DMS79 treated with DMSO at 0.1 percent for 48 hours (cell line): ENCODE data around the gene IRF7.

ENCODE experiments used
- DNase-seq: peaks from one replicate; lab custom pipeline; 2025; lab: John Stamatoyannopoulos, UW

Gene IRF7

DNA sequence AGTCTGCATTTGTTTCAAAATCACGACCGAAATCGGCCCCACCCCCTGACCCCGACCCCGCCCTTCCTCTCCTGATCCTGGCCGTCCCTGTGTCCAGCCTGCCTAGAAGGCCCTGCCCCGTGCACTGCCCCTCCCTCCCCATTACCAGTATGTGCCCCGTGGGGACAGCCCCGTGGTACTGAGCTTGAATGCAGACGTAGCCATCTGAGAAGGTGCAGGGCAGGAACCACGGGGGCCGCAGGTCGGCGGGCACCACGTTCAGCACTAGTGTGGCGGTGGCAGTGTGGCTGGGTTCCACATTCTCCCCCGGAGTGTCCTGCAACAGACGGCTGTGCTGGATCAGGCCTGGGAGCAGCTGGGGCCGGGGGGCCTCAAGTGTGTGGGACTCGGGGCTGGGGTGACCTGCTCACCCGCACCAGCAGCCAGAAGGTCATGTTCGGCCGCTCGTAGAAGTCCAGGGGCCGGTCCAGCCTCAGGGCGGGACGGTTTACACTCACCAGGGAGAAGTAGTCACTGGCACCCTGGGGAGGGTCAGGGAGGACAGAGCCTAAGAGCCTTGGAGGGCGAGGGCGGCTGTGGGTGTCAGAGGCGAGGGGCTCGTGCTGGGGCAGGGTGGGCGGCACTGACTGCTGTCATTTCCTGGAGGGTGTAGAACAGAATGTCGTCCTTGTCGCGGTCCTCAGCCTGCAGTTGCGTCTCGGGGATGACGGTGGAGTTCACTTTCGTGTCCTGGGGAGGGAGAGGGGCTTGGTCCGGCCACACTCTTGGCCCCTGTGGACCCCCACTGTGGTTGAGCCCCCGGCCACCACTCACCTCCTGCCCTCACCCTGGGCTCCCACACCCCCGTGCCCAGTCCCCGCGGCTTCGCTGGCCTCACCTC lies 5.4 kb upstream of the IRF7 start:
- no peak for DNase-seq

DNA sequence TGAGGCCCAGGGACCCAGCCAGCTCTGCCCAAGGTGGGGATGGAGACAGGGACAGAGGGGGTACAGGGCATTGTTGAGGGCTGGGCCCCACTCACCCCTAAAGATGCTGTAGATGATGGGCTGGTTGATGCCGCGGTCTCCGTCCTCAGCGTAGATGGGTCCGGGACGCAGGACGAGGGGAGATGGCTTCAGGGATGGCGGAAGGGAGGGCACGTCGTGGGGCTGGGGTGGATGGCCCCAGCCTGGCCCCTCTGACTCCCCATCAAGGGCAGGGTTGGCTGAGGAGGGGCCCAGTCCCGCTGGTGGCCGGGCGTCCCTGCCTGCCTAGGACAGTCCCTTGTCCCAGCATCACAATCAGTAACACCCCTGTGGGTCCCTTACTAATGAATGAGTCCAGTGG lies 4.5 kb upstream of the IRF7 start:
- DNase-seq = no peak

DNA sequence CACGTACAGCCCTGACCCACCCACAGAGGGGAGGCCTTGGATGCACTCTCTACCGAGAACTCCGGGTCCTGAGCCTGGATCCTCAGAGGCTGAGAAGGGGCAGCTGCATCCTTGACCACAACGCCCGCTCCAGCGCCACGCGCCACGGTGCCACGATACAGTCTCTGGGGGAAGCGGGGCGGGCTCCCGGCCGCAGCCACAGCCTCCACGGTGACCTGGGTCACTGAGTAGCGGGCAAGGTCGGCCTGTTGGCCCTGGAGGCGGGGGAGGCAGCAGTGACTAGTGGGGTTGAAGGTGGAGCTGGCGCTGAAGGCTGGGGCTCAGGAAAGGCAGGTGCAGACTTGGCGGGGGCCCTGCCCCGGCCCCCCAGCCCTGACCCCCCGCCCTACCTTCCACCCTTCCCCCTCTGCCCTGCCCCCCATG lies 3.9 kb upstream of the IRF7 start:
- DNase-seq = no peak

DNA sequence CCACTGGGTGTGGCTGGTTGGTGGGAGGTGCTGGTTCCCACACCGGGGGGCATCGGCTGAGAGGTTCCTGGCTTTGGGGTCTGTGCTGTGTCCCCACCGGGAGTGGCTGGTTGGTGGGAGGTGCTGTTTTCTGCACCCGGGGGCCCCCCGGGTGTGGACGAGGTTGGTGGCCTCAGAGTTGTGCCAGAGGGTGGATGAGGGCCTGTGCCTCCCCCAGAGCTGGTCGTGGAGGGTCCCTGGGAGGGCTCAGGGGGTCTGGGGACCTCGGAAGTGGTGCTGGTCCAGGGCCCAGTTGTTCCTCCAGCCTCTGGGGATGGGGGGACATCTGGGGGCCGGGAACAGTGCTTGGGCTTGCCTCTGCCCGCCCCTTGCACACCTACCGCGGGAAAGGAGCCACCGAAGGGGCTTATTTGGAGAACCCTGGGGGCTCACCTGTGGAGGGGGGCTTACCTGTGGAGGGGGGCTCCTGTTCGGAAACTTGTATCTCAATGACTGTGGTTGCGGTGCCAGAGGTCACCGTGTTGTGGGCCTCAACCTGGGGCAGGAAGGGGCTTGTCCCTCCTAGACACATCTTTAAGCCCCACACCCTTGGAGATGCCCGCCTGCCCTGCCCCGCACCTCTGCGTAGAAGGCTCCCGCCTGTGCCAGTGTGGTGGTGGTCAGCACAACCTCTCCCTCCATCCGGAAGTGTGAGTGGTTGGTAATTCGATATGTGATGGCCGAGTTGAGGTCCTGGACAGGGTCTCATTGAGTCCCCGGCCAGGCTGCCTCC lies 3.3 kb upstream of the IRF7 start:
- no peak for DNase-seq

DNA sequence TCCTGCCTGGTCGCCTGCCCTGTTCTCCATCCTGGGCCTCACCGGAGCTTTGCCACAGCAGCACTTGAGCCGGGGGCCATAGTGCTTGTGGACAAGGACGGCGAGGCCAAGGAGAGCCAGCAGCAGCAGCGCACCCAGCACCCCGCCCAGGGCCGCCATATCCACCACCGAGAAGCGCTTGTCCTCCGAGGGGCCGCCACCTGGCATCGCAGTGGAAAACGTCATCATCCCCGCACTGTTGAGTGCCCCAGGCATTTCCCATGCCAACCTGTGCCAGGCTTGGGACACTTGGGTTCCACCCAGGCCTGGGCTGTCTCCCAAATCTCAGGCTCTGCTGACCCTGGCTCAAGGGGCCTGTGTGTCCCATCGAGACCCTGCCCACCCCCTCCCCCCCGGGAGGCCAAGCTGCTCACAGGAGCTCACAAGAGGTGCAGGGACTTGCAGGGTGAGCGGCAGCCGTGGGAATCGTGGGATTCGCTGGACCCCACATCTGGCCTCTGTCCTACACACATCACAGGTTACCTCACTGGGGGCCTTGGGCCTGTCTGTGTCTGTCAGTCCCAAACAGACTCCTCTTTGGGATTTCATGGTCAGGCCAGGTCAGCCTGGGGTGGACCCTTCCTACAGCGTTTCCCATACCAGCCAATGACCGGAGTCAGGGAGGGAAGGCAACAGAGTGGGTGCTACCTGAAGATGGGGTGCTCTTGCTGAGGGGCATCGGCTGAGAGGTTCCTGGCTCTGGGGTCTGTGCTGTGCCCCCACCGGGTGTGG lies 2.3 kb upstream of the IRF7 start:
- no peak for DNase-seq

DNA sequence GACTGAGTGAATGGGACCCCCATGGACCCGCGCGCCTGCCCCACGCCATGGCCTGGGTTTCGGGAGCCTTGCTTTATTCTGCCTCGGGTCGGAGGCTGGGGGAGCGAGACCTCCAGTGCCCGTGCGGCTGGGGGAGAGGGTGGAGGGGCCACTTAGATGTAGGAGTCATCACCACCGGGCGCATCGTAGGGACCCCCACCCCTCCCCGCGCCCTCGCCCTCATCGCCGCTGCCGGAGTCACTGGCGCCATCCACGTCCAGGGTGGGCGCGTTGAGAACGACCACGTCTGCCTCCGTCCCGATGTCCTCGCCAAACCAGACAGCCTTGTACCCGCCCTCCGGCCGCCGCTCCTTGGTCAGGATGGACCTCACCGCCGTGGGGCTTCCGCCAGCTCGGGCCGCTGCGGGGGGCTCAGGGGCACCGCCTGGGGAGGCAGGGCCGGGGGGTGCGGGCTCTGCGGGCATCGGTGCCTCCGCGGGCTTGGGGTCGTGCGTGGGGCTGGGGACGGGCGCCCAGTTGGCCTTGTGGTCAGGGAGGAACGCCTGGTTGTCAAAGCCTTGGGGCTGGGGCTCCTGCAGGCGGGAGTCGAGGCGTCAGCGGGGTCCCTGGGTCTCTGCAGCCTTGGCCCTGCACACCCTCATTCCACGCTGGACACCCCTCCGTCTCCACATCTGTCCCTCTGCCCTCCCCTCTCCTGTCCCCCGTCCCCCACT lies 1.6 kb upstream of the IRF7 start:
- DNase-seq = no peak

DNA sequence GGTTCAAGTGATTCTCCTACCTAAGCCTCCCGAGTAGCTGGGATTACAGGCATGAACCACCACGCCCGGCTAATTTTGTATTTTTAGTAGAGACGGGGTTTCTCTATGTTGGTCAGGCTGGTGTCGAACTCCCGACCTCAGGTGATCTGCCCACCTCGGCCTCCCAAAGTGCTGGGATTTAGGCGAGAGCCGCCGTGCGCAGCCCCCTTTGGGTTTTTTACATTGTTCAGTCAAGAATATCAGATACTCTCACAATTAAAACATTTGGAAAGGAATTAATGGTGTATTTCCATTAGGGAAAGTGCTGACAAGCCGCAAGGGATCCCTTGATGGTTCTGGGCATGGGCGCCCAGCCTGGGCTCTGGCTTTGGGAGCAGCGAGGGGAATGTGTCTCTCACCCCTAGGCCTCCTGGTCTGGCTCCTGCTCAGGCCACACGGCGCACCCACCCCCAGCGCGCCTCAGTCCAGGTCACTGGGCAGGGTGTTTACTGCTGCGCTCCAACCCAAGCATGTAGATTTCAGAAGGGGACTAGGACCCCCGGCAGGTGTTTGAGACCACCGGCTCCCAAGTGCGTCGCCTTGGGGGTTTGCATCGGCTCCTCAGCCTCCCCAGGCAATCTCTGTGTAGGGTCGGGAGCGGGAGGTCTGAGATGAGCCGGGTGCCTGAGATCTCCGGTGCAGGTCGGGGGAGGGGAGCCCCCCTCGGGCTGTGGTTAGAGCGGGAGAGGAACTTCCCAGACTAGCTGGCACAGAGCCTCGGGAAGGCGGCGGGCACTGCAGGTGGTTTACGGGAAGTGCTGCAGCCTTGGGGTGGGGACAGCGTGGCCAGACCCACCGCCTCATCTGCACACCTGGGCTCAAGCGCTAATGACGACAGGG lies 809 bp upstream of the IRF7 start:
- DNase-seq = no peak

DNA sequence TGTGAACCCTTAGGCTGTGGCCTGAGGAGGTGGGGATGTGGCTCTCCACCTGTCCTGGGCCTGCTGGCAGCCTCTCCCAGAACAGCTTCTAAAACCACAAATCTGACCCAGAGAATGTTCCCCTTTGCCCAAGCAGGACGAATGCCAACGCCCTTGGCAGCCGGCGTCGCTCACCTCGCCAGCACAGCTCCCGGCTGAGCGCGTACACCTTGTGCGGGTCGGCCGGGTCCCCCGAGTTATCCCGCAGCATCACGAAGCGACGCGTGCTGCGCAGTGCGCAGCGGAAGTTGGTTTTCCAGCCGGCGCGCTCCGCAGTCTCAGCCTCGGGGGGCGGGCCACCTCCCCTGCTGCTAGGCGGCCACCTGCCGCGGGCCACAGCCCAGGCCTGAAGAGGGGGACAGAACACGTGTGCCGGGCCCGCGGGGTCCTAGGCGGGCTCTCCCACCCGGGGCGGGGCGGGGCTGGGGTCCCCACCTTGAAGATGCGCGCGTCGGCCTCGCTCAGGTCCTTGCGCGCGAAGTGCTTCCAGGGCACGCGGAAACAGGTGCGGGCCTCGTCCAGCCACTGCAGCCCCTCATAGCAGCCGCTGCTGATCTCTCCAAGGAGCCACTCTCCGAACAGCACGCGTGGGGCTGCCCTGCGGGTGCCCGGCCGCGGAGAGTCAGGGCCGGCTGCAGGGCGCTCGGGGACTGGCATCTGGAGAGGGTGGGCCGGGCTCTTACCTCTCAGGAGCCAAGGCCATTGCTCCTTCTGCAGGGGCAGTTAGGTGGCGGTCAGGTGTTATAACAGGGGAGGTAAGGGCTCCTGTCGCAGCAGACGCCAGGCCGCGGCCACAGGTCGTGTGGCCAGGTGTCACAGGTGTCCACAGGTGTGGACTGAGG lies 887 bp downstream of the IRF7 start:
- no peak for DNase-seq

DNA sequence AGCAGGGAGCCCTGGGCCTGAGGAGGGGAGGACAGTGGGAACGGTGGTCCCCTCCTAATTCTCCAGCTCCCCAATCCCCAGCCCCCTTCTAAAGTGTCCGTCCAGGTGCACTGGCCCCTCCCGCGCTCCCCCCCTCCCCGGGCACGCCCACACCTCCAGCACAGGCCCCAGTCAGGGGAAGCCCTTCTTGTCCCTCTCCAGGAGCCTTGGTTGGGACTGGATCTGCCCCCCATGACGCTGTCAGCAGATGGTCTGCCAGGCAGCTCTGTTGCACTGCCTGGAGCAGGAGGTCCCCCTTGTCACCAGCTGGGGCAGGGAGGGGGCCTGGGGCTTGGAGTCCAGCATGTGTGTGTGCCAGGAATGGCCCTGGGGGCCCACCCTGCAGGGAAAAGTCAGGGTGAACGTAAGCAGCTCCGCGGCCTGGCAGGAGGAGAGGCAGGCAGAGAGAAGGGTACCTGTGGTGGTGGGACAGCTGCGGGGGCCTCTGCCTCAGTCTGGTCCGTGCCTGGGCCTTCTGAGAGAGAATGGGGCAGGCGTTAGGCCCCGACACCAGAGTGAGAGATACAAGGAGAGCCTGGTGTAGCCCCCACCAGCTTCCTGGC lies 1.6 kb downstream of the IRF7 start:
- no peak for DNase-seq

DNA sequence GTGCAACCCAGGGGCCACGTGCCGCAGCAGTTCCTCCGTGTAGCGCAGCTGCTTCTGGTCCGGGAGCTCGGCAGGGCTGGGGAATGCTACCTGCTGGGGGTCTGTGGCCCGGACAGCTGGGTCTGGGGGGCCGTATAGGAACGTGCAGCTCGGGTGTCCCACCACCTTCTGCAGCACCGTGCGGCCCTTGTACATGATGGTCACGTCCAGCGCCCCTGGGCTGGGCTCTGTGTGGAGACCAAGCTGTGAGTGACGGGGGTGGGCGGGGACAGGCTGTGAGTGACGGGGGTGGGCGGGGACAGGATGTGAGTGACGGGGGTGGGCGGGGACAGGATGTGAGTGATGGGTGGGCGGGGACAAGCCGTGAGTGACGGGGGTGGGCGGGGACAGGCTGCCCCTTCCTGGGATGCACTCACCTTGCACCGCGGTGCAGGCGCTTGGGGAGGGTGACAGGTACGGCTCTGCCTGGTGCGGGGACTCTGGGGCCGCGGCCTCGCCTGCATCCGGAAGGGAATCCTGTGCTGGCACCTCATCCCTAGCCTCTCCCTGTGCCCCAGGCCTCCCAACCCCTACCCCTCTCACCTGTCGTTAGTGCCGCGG lies 2.3 kb downstream of the IRF7 start:
- DNase-seq = no peak

DNA sequence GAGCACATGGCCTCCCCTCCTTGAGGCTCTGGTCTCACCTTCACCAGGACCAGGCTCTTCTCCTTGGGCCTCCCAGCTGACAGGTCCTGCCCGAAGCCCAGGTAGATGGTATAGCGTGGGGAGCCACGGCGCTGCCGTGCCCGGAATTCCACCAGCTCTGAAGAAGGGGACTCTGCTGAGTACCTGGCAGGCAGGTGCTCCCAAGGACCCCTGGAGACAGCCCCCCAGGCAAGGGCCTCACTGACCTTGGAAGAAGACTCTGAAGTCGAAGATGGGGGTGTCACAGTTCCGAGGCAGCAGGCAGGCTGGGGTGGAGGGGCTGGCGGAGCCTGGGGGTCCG lies 2.8 kb downstream of the IRF7 start:
- no peak for DNase-seq

DNA sequence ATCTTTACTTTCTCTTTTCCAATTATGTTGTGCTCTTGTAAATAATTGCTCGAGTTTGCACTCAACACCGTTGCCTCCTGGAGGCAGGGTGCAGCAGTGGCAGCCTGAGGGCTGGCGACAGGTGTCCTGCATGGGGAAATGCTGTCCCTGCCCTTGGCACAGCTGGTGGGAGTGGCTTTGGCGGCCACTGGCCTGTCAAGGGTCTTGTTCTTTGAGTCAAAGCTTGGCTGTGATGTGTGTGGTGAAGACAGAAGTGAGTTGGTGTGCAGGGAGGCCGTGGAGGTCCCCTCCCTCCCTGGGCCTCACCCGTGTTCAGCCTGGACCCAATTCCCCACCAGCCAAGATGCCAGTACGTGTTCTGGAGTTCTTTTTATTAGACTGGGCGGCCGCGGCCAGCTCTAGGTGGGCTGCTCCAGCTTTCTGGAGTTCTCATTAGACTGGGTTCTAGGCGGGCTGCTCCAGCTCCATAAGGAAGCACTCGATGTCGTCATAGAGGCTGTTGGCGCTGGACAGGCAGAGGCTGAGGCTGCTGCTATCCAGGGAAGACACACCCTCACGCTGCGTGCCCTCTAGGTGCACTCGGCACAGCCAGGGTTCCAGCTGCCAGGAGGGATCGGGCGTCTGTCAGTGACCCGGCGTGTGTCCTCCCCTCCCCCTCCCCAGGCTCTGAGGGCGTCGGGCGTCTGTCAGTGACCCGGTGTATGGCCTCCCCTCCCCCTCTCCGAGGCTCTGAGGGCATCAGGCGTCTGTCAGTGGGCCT lies 3.4 kb downstream of the IRF7 start:
- no peak for DNase-seq

DNA sequence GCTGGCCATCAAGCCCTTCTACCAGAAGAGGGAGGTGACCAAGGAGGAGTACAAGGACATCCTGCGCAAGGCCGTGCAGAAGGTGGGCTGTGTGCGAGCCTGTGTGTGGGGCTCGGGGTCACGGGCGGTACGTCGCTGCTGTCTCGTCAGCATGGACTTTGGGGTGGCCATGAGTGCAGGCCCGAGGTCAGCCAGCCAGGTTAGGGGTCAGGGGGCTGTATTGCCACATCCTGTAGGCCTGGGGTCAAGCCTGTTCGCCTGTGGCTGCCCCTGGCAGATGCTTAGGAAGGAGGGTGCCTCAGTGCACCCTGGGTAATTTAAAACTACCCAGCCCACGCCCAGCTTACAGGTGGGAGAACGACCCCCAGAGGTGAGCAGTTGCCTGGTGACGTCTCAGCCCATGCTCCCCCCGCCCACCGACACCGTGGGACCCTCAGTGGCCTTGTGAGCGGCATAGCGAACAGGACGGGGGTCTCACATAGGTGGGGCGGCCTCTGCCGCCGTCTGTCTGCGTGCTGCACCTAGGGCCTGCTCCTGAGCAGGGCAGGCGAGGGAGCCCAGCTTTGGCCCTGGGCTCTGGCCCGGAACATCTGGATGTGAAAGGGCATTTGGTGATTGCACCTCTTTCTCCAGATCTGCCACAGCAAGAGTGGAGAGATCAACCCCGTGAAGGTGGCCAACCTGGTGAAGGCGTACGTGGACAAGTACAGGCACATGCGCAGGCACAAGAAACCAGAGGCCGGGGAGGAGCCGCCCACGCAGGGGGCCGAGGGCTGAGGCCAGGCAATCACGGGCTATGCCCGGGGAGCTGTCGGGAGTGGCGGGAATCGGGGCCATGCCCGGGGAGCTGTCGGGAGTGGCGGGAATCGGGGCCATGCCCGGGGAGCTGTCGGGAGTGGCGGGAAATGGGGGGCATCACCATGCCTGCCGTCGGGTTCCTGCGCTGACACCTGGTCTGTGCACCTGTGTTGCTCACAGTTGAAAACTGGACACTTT lies 4.5 kb downstream of the IRF7 start:
- no peak for DNase-seq

DNA sequence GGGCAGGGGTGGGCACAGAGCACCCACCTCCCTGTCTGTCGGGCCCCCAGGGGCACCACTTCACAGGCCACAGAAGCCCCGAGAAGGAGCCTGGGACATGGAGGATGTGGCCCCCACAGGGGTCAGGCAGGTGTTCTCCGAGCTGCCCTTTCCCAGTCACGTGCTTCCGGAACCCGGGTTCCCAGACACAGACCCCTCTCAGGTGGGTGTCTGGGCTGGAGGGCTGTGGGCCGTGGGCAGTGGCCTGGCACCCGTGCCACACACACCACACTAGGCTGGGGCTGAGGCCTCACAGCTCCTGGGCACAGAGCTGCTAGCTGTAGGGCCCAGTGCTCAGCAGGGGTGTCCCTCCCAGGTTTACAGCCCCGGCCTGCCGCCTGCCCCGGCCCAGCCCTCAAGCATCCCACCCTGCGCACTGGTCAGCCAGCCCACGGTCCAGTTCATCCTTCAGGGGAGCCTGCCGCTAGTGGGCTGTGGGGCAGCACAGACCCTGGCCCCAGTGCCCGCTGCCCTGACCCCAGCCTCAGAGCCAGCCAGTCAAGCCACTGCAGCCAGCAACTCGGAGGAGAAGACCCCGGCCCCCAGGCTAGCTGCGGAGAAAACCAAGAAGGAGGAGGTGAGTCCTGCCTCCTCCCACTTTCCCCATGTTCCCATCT lies 5.5 kb downstream of the IRF7 start:
- no peak for DNase-seq

DNA sequence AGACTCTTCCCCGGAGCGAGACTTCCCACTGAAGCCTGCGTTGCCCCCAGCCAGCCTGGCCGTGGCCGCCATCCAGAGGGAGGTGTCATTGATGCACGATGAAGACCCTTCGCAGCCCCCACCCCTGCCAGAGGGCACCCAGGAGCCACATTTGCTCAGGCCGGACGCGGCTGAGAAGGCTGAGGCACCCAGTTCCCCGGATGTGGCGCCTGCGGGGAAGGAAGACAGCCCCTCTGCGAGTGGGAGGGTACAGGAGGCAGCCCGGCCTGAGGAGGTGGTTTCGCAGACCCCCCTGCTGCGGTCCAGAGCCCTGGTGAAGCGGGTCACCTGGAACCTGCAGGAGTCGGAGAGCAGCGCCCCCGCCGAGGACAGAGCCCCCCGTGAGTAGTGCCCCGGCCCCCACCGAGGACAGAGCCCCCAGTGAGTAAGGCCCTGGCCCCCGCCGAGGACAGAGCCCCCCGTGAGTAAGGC lies 6.4 kb downstream of the IRF7 start:
- no peak for DNase-seq

DNA sequence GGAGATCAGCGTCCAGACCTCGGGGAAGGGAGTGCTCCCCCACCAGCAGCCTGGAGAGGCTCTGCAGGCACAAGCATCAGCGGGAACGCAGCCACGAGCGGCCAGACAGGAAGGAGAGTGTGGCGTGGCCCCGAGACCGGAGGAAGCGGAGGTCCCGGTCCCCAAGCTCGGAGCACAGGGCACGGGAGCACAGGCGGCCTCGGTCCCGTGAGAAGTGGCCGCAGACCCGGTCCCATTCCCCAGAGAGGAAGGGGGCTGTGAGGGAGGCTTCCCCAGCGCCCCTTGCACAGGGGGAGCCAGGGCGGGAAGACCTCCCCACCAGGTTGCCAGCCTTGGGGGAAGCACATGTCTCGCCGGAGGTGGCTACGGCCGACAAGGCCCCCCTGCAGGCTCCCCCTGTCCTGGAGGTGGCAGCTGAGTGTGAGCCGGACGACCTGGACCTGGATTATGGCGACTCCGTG lies 6.9 kb downstream of the IRF7 start:
- DNase-seq = no peak
